Stimulated activated effector memory CD8-positive, alpha-beta T cell treated with anti-CD3 and anti-CD28 coated beads, Interleukin-12 subunit alpha, Interleukin-12 subunit beta, amount 100 ng/mL, for 72 hours (primary cell): ENCODE measurements around the gene TSHR.
A peak's percentile ranks its signal among the peaks of the same experiment; 100 is the strongest.

Experiments
- ATAC-seq: fragments of 150-1000 bp; cut with Tn5 transposase; 2 replicates; pipeline ENCODE4 v1.10.0; 2021
- DNase-seq, 2 donors: peaks; one replicate each; pipeline ENCODE4 v3.0.0; 2021 to 2022; ENCODE audit warnings: low spot score in 2 of 2
- H3K27ac Mint-ChIP-seq: one replicate; pipeline ENCODE4 v1.8.0; 2022; ENCODE audit warnings: mild to moderate bottlenecking, mixed read lengths
- H3K36me3 Mint-ChIP-seq: one replicate; pipeline ENCODE4 v1.8.0; 2022; ENCODE audit warnings: mild to moderate bottlenecking, mixed read lengths
- H3K4me1 Mint-ChIP-seq: one replicate; pipeline ENCODE4 v1.8.0; 2022; ENCODE audit warnings: mixed read lengths
- H3K4me3 Mint-ChIP-seq: one replicate; pipeline ENCODE4 v1.8.0; 2022; ENCODE audit warnings: mild to moderate bottlenecking, mixed read lengths
- H3K9me3 Mint-ChIP-seq: one replicate; pipeline ENCODE4 v1.8.0; 2022; ENCODE audit warnings: mixed read lengths

Gene TSHR

GRCh38 chr14:81062380-81062779 lies 107.0 kb downstream of the TSHR start:
- H3K9me3 Mint-ChIP-seq: no peaks in the 10 kb centered on the region
- no peak for ATAC-seq
- no peak for DNase-seq
- no peaks in the 10 kb centered on the region for H3K36me3 Mint-ChIP-seq
- no peak overlapping the region for H3K27ac Mint-ChIP-seq
- H3K4me3 Mint-ChIP-seq: no peak overlapping the region
- no peaks in the 10 kb centered on the region for H3K4me1 Mint-ChIP-seq

- H3K36me3 Mint-ChIP-seq: no peaks in the 10 kb centered on the region
- H3K9me3 Mint-ChIP-seq: no peaks in the 10 kb centered on the region
- peak; percentile 85 for ATAC-seq
- no peak overlapping the region for H3K4me3 Mint-ChIP-seq
- peak in 1 of 2 donors; percentile 50 for DNase-seq
- H3K4me1 Mint-ChIP-seq: no peaks in the 10 kb centered on the region
- no peak overlapping the region for H3K27ac Mint-ChIP-seq
Observed at GRCh38 chr14:81062816-81063215, 107.4 kb downstream of the TSHR start.

- no peaks in the 10 kb centered on the region for H3K36me3 Mint-ChIP-seq
- peaks cover 7% of the 10 kb centered on the region for H3K9me3 Mint-ChIP-seq
- ATAC-seq (no peak), DNase-seq (no peak)
- H3K27ac Mint-ChIP-seq: no peak overlapping the region
- no peaks in the 10 kb centered on the region for H3K4me1 Mint-ChIP-seq
- H3K4me3 Mint-ChIP-seq: no peak overlapping the region
Observed at GRCh38 chr14:81066672-81067071, 111.3 kb downstream of the TSHR start.

GRCh38 chr14:81067156-81067555 lies 111.7 kb downstream of the TSHR start:
- no peak overlapping the region for H3K4me3 Mint-ChIP-seq
- no peak for DNase-seq
- H3K36me3 Mint-ChIP-seq: no peaks in the 10 kb centered on the region
- no peak overlapping the region for H3K27ac Mint-ChIP-seq
- H3K4me1 Mint-ChIP-seq: no peaks in the 10 kb centered on the region
- H3K9me3 Mint-ChIP-seq: peaks cover 7% of the 10 kb centered on the region
- ATAC-seq: no peak

GRCh38 chr14:81068176-81068782 lies 112.9 kb downstream of the TSHR start:
- Mint-ChIP-seq H3K27ac (no peak overlapping the region), H3K36me3 (no peaks in the 10 kb centered on the region), H3K9me3 (peaks cover 7% of the 10 kb centered on the region), H3K4me3 (no peak overlapping the region), H3K4me1 (no peaks in the 10 kb centered on the region)
- ATAC-seq (no peak), DNase-seq (no peak)

- no peak overlapping the region for H3K4me3 Mint-ChIP-seq
- DNase-seq: no peak
- no peak overlapping the region for H3K27ac Mint-ChIP-seq
- H3K4me1 Mint-ChIP-seq: no peaks in the 10 kb centered on the region
- no peak for ATAC-seq
- H3K9me3 Mint-ChIP-seq: peaks cover 7% of the 10 kb centered on the region
- H3K36me3 Mint-ChIP-seq: no peaks in the 10 kb centered on the region
Observed at GRCh38 chr14:81070511-81070910, 115.1 kb downstream of the TSHR start.

GRCh38 chr14:81085596-81085995 lies 130.2 kb downstream of the TSHR start:
- H3K27ac Mint-ChIP-seq: no peak overlapping the region
- no peaks in the 10 kb centered on the region for H3K9me3 Mint-ChIP-seq
- H3K36me3 Mint-ChIP-seq: no peaks in the 10 kb centered on the region
- ATAC-seq (no peak), DNase-seq (no peak)
- no peaks in the 10 kb centered on the region for H3K4me1 Mint-ChIP-seq
- no peak overlapping the region for H3K4me3 Mint-ChIP-seq

GRCh38 chr14:81087230-81087629 lies 131.8 kb downstream of the TSHR start:
- ATAC-seq (no peak), DNase-seq (no peak)
- no peak overlapping the region for H3K27ac Mint-ChIP-seq
- no peaks in the 10 kb centered on the region for H3K4me1 Mint-ChIP-seq
- no peaks in the 10 kb centered on the region for H3K9me3 Mint-ChIP-seq
- no peak overlapping the region for H3K4me3 Mint-ChIP-seq
- no peaks in the 10 kb centered on the region for H3K36me3 Mint-ChIP-seq

GRCh38 chr14:81091139-81091538 lies 135.7 kb downstream of the TSHR start:
- Mint-ChIP-seq H3K9me3 (no peaks in the 10 kb centered on the region), H3K4me1 (no peaks in the 10 kb centered on the region), H3K36me3 (no peaks in the 10 kb centered on the region), H3K27ac (no peak overlapping the region), H3K4me3 (no peak overlapping the region)
- DNase-seq (no peak), ATAC-seq (no peak)

GRCh38 chr14:81091660-81092059 lies 136.2 kb downstream of the TSHR start:
- DNase-seq (no peak), ATAC-seq (no peak)
- H3K4me3 Mint-ChIP-seq: no peak overlapping the region
- H3K36me3 Mint-ChIP-seq: no peaks in the 10 kb centered on the region
- no peaks in the 10 kb centered on the region for H3K9me3 Mint-ChIP-seq
- H3K27ac Mint-ChIP-seq: no peak overlapping the region
- no peaks in the 10 kb centered on the region for H3K4me1 Mint-ChIP-seq

- no peaks in the 10 kb centered on the region for H3K4me1 Mint-ChIP-seq
- no peaks in the 10 kb centered on the region for H3K9me3 Mint-ChIP-seq
- DNase-seq (no peak), ATAC-seq (no peak)
- no peak overlapping the region for H3K4me3 Mint-ChIP-seq
- H3K36me3 Mint-ChIP-seq: no peaks in the 10 kb centered on the region
- H3K27ac Mint-ChIP-seq: no peak overlapping the region
Observed at GRCh38 chr14:81093651-81094050, 138.2 kb downstream of the TSHR start.

GRCh38 chr14:81095539-81095938 lies 140.1 kb downstream of the TSHR start:
- Mint-ChIP-seq H3K9me3 (no peaks in the 10 kb centered on the region), H3K36me3 (no peaks in the 10 kb centered on the region), H3K27ac (no peak overlapping the region), H3K4me1 (no peaks in the 10 kb centered on the region), H3K4me3 (no peak overlapping the region)
- DNase-seq: no peak
- no peak for ATAC-seq

GRCh38 chr14:81096656-81097055 lies 141.2 kb downstream of the TSHR start:
- Mint-ChIP-seq H3K4me3 (no peak overlapping the region), H3K4me1 (no peaks in the 10 kb centered on the region), H3K27ac (no peak overlapping the region), H3K36me3 (no peaks in the 10 kb centered on the region), H3K9me3 (no peaks in the 10 kb centered on the region)
- DNase-seq (no peak), ATAC-seq (no peak)

- H3K36me3 Mint-ChIP-seq: no peaks in the 10 kb centered on the region
- H3K4me3 Mint-ChIP-seq: no peak overlapping the region
- H3K4me1 Mint-ChIP-seq: no peaks in the 10 kb centered on the region
- H3K27ac Mint-ChIP-seq: no peak overlapping the region
- no peaks in the 10 kb centered on the region for H3K9me3 Mint-ChIP-seq
- ATAC-seq (no peak), DNase-seq (no peak)
Observed at GRCh38 chr14:81102217-81102616, 146.8 kb downstream of the TSHR start.

- DNase-seq (no peak), ATAC-seq (no peak)
- Mint-ChIP-seq H3K36me3 (no peaks in the 10 kb centered on the region), H3K4me3 (no peak overlapping the region), H3K27ac (no peak overlapping the region), H3K9me3 (no peaks in the 10 kb centered on the region), H3K4me1 (no peaks in the 10 kb centered on the region)
Observed at GRCh38 chr14:81103443-81103842, 148.0 kb downstream of the TSHR start.

- no peak for ATAC-seq
- Mint-ChIP-seq H3K4me3 (no peak overlapping the region), H3K4me1 (no peaks in the 10 kb centered on the region), H3K27ac (no peak overlapping the region), H3K36me3 (no peaks in the 10 kb centered on the region), H3K9me3 (no peaks in the 10 kb centered on the region)
- no peak for DNase-seq
Observed at GRCh38 chr14:81105378-81105777, 150.0 kb downstream of the TSHR start.

GRCh38 chr14:81105961-81106360 lies 150.5 kb downstream of the TSHR start:
- Mint-ChIP-seq H3K27ac (no peak overlapping the region), H3K9me3 (no peaks in the 10 kb centered on the region), H3K4me3 (no peak overlapping the region), H3K36me3 (no peaks in the 10 kb centered on the region), H3K4me1 (no peaks in the 10 kb centered on the region)
- ATAC-seq: no peak
- no peak for DNase-seq
